ENCODE results near the gene C14orf132.

- TF ChIP-seq POLR2AphosphoS5 (IDR thresholded peaks at IDR 0.05) (peak; percentile 88 to 100 (median 94)), CTCF (IDR thresholded peaks at IDR 0.05) (peak in 2 of 3 donors; percentile 20 to 21)
Observed at GRCh38 chr14:96104469-96105057, 65.4 kb downstream of the C14orf132 start.
